Hepatocyte (in vitro differentiated cells): ENCODE measurements around the gene SCRT2. TPM values are rescaled to one million over a fixed set of nuclear protein-coding genes. Genes with fewer than 3 reads are reported as not detected.

ENCODE experiments used
- DNase-seq: peaks from one replicate; pipeline ENCODE4 v3.0.0-alpha.2; 2016; ENCODE audit warnings: low spot score
- H2AFZ ChIP-seq: fragments of 200-600 bp; sonication (generic); 2 replicates; pipeline ENCODE4 v1.6.0; 2016; ENCODE audit warnings: antibody characterized with exemption, mild to moderate bottlenecking
- H3K27ac ChIP-seq: fragments of 200-600 bp; sonication (generic); 2 replicates; pipeline ENCODE4 v1.5.1; 2016; ENCODE audit warnings: mild to moderate bottlenecking
- H3K27me3 ChIP-seq: fragments of 200-600 bp; sonication (generic); 2 replicates; pipeline ENCODE4 v1.6.1; 2016
- H3K36me3 ChIP-seq: fragments of 200-600 bp; sonication (generic); replicated peaks from 2 replicates; pipeline ENCODE4 v1.5.1; 2016; ENCODE audit warnings: low read depth; ENCODE audit not compliant: insufficient read depth
- H3K4me1 ChIP-seq: fragments of 200-600 bp; sonication (generic); 2 replicates; pipeline ENCODE4 v1.5.1; 2016; ENCODE audit warnings: mild to moderate bottlenecking, moderate library complexity; ENCODE audit not compliant: insufficient read depth
- H3K4me2 ChIP-seq: fragments of 200-600 bp; sonication (generic); 2 replicates; pipeline ENCODE4 v1.6.0; 2016
- H3K4me3 ChIP-seq: fragments of 200-600 bp; sonication (generic); 2 replicates; pipeline ENCODE4 v1.5.1; 2016; ENCODE audit warnings: mild to moderate bottlenecking
- H3K79me2 ChIP-seq: fragments of 200-600 bp; sonication (generic); 2 replicates; pipeline ENCODE4 v1.6.0; 2017; ENCODE audit warnings: mild to moderate bottlenecking
- H3K9me2 ChIP-seq: fragments of 200-600 bp; sonication (generic); replicated peaks from 2 replicates; pipeline ENCODE4 v1.6.0; 2017; ENCODE audit warnings: mild to moderate bottlenecking; ENCODE audit not compliant: insufficient read depth
- H3K9me3 ChIP-seq: fragments of 200-600 bp; sonication (generic); 2 replicates; pipeline ENCODE4 v1.5.1; 2016; ENCODE audit warnings: low read depth, mild to moderate bottlenecking
- H4K20me1 ChIP-seq: fragments of 200-600 bp; sonication (generic); 2 replicates; pipeline ENCODE4 v1.6.0; 2016; ENCODE audit warnings: mild to moderate bottlenecking; ENCODE audit not compliant: insufficient read depth, poor library complexity, severe bottlenecking
- CTCF ChIP-seq: fragments of 200-600 bp; sonication (generic); IDR thresholded peaks from 2 replicates; pipeline ENCODE4 v1.5.1; 2016; ENCODE audit warnings: antibody characterized with exemption, mild to moderate bottlenecking; ENCODE audit not compliant: poor library complexity
- EZH2 ChIP-seq: fragments of 200-600 bp; sonication (generic); IDR thresholded peaks from 2 replicates; pipeline ENCODE4 v1.6.1; 2016; ENCODE audit warnings: antibody characterized with exemption, mild to moderate bottlenecking, borderline replicate concordance
- EZH2phosphoT487 ChIP-seq: fragments of 200-600 bp; sonication (generic); IDR thresholded peaks from one replicate; pipeline ENCODE4 v1.6.1; 2018; ENCODE audit warnings: antibody characterized with exemption, mild to moderate bottlenecking, low read depth, moderate library complexity; ENCODE audit not compliant: unreplicated experiment, severe bottlenecking
- WGBS: methylation state at CpG from one replicate; pipeline ENCODE4 v1.1.6; 2016; ENCODE audit warnings: low lambda C conversion rate; ENCODE audit errors: missing lambda C conversion rate; 5-methylcytosine and 5-hydroxymethylcytosine counted together
- polyA plus RNA-seq: library from polyadenylated mRNA; unstranded; fragments of >200 nt; fragmentation: Nextera tagmentation; extraction: Ambion mirVana; gene quantifications from 2 replicates; pipeline ENCODE4 v1.2.1, GENCODE V29; 2016
- total RNA-seq: library from RNA; depleted of rRNA; stranded (reverse); fragments of >200 nt; gene quantifications from 2 replicates; pipeline ENCODE4 v1.2.3, GENCODE V29; 2014

Gene SCRT2
- total and polyA plus RNA-seq, 2 experiments from 2014 or later, result not detected

- Histone ChIP-seq H2AFZ (no peak overlapping the region), H3K4me2 (no peak overlapping the region), H3K27me3 (peaks cover 5% of the 10 kb centered on the region), H3K4me1 (no peaks in the 10 kb centered on the region), H3K27ac (no peak overlapping the region), H3K36me3 (no peaks in the 10 kb centered on the region), H3K4me3 (no peak overlapping the region), H3K79me2 (no peaks in the 10 kb centered on the region), H3K9me2 (no peaks in the 10 kb centered on the region), H4K20me1 (no peaks in the 10 kb centered on the region), H3K9me3 (no peaks in the 10 kb centered on the region)
- no peak for DNase-seq
- TF ChIP-seq CTCF, result no peak
- no peak for TF ChIP-seq EZH2phosphoT487
- no peak for TF ChIP-seq EZH2
- WGBS, result 92% methylated on average over 7 of the region's 7 CpGs
Measured at GRCh38 chr20:717271-717670, 41.7 kb upstream of the SCRT2 start.

GRCh38 chr20:714453-714852, 38.9 kb upstream of the SCRT2 start:
- DNase-seq, result no peak
- 87% methylated on average over 2 of the region's 2 CpGs for WGBS
- Histone ChIP-seq H3K79me2 (no peaks in the 10 kb centered on the region), H3K9me2 (no peaks in the 10 kb centered on the region), H2AFZ (no peak overlapping the region), H3K36me3 (no peaks in the 10 kb centered on the region), H3K4me3 (no peak overlapping the region), H3K27me3 (peaks cover 22% of the 10 kb centered on the region), H3K4me1 (no peaks in the 10 kb centered on the region), H4K20me1 (no peaks in the 10 kb centered on the region), H3K9me3 (no peaks in the 10 kb centered on the region), H3K4me2 (no peak overlapping the region), H3K27ac (no peak overlapping the region)
- TF ChIP-seq EZH2phosphoT487 (no peak), CTCF (no peak), EZH2 (no peak)

- no peaks in the 10 kb centered on the region for H3K79me2 ChIP-seq
- no peak overlapping the region for H3K4me3 ChIP-seq
- H2AFZ ChIP-seq, result no peak overlapping the region
- no peak overlapping the region for H3K27ac ChIP-seq
- no peaks in the 10 kb centered on the region for H3K9me2 ChIP-seq
- WGBS, result 86% methylated on average over 2 of the region's 2 CpGs
- no peaks in the 10 kb centered on the region for H4K20me1 ChIP-seq
- no peaks in the 10 kb centered on the region for H3K9me3 ChIP-seq
- H3K27me3 ChIP-seq, result peaks cover 25% of the 10 kb centered on the region
- TF ChIP-seq EZH2 (no peak), CTCF (no peak), EZH2phosphoT487 (no peak)
- no peak overlapping the region for H3K4me2 ChIP-seq
- no peaks in the 10 kb centered on the region for H3K4me1 ChIP-seq
- no peaks in the 10 kb centered on the region for H3K36me3 ChIP-seq
- no peak for DNase-seq
Measured at GRCh38 chr20:711576-711975, 36.0 kb upstream of the SCRT2 start.
